Inflammatory macrophage treated with lipopolysaccharide for 4 hours (primary cell): ENCODE data around the gene ZNF423.

ENCODE experiments used
- DNase-seq: peaks from one replicate; pipeline ENCODE4 v3.0.0-alpha.2; 2020

Gene ZNF423

GRCh38 chr16:49440156-49441065 is 415.5 kb downstream of the ZNF423 start:
- DNase-seq, result no peak

DNA sequence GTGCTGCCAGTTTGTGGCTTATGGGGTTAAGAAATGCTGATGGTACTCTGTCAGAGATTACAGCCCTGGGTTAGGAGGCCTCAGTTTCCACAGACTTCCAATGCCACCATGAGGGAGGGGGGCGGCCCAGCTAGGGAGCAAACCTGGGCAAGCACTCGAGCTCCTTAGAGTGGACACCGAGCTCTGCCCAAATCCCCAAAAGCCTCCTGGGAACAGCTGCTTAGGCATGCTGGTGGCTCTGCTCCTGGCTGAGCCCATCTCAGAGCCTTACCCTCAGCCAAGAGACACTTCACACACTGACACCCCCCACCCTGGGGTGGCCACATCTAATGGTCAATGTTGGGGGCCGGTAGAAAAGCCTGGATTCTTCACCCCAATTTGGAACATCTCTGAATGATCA is 416.2 kb downstream of the ZNF423 start:
- DNase-seq, result no peak

- no peak for DNase-seq
Measured at GRCh38 chr16:49439050-49439449, 416.9 kb downstream of the ZNF423 start.
